RPMI7951 (cell line): Measurements from ENCODE around the gene EMB. TPM values are rescaled to one million over a fixed set of nuclear protein-coding genes. Genes with fewer than 3 reads are reported as not detected.
"Not testable (repeated sequence)": the region's sequence is repeated elsewhere in the genome, so short reads cannot be mapped to it uniquely, and the experiment has no call there.

Source experiments
- DNase-seq: peaks from one replicate; pipeline ENCODE4 v3.0.0-alpha.2; 2012; ENCODE audit warnings: low read depth
- total RNA-seq: library from RNA; depleted of rRNA; stranded (reverse); fragments of >200 nt; shearing (Covaris generic); gene quantifications from 2 replicates; pipeline ENCODE4 v1.2.3, GENCODE V29; 2014

The EMB gene
- total RNA-seq, 1 experiment from 2014 or later: 0.96 TPM

- DNase-seq: not testable (repeated sequence)
Measured at GRCh38 chr5:50421184-50421950, 19.7 kb downstream of the EMB start.

GRCh38 chr5:50420343-50420935 is 20.6 kb downstream of the EMB start:
- DNase-seq: no peak

GRCh38 chr5:50419656-50420055 is 21.4 kb downstream of the EMB start:
- not testable (repeated sequence) for DNase-seq

GRCh38 chr5:50416637-50417036 is 24.5 kb downstream of the EMB start:
- DNase-seq: not testable (repeated sequence)

GRCh38 chr5:50415912-50416311 is 25.2 kb downstream of the EMB start:
- no peak for DNase-seq

GRCh38 chr5:50410932-50411331 is 30.2 kb downstream of the EMB start:
- not testable (repeated sequence) for DNase-seq

GRCh38 chr5:50406877-50407276 is 34.2 kb downstream of the EMB start:
- DNase-seq: no peak

- no peak for DNase-seq
Measured at GRCh38 chr5:50401336-50401735, 39.8 kb downstream of the EMB start.

GRCh38 chr5:50393925-50394609 is 47.0 kb downstream of the EMB start:
- DNase-seq: peak; percentile 6

- DNase-seq: not testable (repeated sequence)
Measured at GRCh38 chr5:50392289-50392688, 48.8 kb downstream of the EMB start.

GRCh38 chr5:50384381-50384780 is 56.7 kb downstream of the EMB start:
- not testable (repeated sequence) for DNase-seq

- not testable (repeated sequence) for DNase-seq
Measured at GRCh38 chr5:50376696-50377095, 64.4 kb downstream of the EMB start.

- DNase-seq: not testable (repeated sequence)
Measured at GRCh38 chr5:50369287-50370033, 71.6 kb downstream of the EMB start.

- no peak for DNase-seq
Measured at GRCh38 chr5:50365426-50366251, 75.4 kb downstream of the EMB start.

- DNase-seq: not testable (repeated sequence)
Measured at GRCh38 chr5:50364535-50365309, 76.4 kb downstream of the EMB start.

GRCh38 chr5:50359187-50359586 is 81.9 kb downstream of the EMB start:
- DNase-seq: no peak

GRCh38 chr5:50352382-50352781 is 88.7 kb downstream of the EMB start:
- no peak for DNase-seq
